ENCODE results near the gene ANKRD55. TPM values are rescaled to one million over a fixed set of nuclear protein-coding genes. Genes with fewer than 3 reads are reported as not detected.

The ANKRD55 gene
- total RNA-seq, 2 donors from 2014 or later, result not detected

GRCh38 chr5:56056875-56057274 lies 176.3 kb downstream of the ANKRD55 start:
- Histone ChIP-seq H3K4me3 (no peak overlapping the region), H3K4me1 (ENCODE audit: control insufficient read depth in 1 of 2, low read depth in 2 of 2) (peaks cover 0 to 11% of the 10 kb centered on the region in 2 donors), H3K36me3 (no peaks in the 10 kb centered on the region), H3K9me3 (no peaks in the 10 kb centered on the region), H3K27ac (no peak overlapping the region), H3K27me3 (replicated peaks; ENCODE audit: insufficient read depth) (no peaks in the 10 kb centered on the region)
- DNase-seq (ENCODE audit: low spot score) (no peak), ATAC-seq (ENCODE audit: insufficient number of reproducible peaks, low FRiP score, low read depth) (no peak)
- no peak for TF ChIP-seq CTCF (IDR thresholded peaks at IDR 0.05)

GRCh38 chr5:56055859-56056258 lies 177.3 kb downstream of the ANKRD55 start:
- Histone ChIP-seq H3K9me3 (no peaks in the 10 kb centered on the region), H3K27me3 (replicated peaks; ENCODE audit: insufficient read depth) (no peaks in the 10 kb centered on the region), H3K27ac (no peak overlapping the region), H3K4me3 (no peak overlapping the region), H3K4me1 (ENCODE audit: control insufficient read depth in 1 of 2, low read depth in 2 of 2) (peaks cover 1 to 15% of the 10 kb centered on the region in 2 donors), H3K36me3 (no peaks in the 10 kb centered on the region)
- ATAC-seq (ENCODE audit: insufficient number of reproducible peaks, low FRiP score, low read depth) (no peak), DNase-seq (ENCODE audit: low spot score) (no peak)
- no peak for TF ChIP-seq CTCF (IDR thresholded peaks at IDR 0.05)

GRCh38 chr5:56055287-56055686 lies 177.8 kb downstream of the ANKRD55 start:
- Histone ChIP-seq H3K27me3 (replicated peaks; ENCODE audit: insufficient read depth) (no peaks in the 10 kb centered on the region), H3K27ac (no peak overlapping the region), H3K9me3 (no peaks in the 10 kb centered on the region), H3K36me3 (no peaks in the 10 kb centered on the region), H3K4me3 (no peak overlapping the region), H3K4me1 (ENCODE audit: control insufficient read depth in 1 of 2, low read depth in 2 of 2) (peaks cover 7 to 20% of the 10 kb centered on the region in 2 donors)
- ATAC-seq (ENCODE audit: insufficient number of reproducible peaks, low FRiP score, low read depth) (no peak), DNase-seq (ENCODE audit: low spot score) (no peak)
- no peak for TF ChIP-seq CTCF (IDR thresholded peaks at IDR 0.05)

- no peak for TF ChIP-seq CTCF (IDR thresholded peaks at IDR 0.05)
- Histone ChIP-seq H3K4me3 (no peak overlapping the region), H3K27ac (no peak overlapping the region), H3K4me1 (ENCODE audit: control insufficient read depth in 1 of 2, low read depth in 2 of 2) (peaks cover 8 to 23% of the 10 kb centered on the region in 2 donors), H3K9me3 (no peaks in the 10 kb centered on the region), H3K27me3 (replicated peaks; ENCODE audit: insufficient read depth) (no peaks in the 10 kb centered on the region), H3K36me3 (no peaks in the 10 kb centered on the region)
- DNase-seq (ENCODE audit: low spot score) (no peak), ATAC-seq (ENCODE audit: insufficient number of reproducible peaks, low FRiP score, low read depth) (no peak)
Measured at GRCh38 chr5:56054666-56055065, 178.5 kb downstream of the ANKRD55 start.

- peaks cover 8 to 19% of the 10 kb centered on the region in 2 donors for H3K4me1 ChIP-seq (ENCODE audit: control insufficient read depth in 1 of 2, low read depth in 2 of 2)
- H3K27ac ChIP-seq, result no peak overlapping the region
- H3K4me3 ChIP-seq, result no peak overlapping the region
- DNase-seq (ENCODE audit: low spot score), result no peak
- ATAC-seq (ENCODE audit: insufficient number of reproducible peaks, low FRiP score, low read depth), result no peak
- no peaks in the 10 kb centered on the region for H3K27me3 ChIP-seq (replicated peaks; ENCODE audit: insufficient read depth)
- no peaks in the 10 kb centered on the region for H3K36me3 ChIP-seq
- no peak for TF ChIP-seq CTCF (IDR thresholded peaks at IDR 0.05)
- no peaks in the 10 kb centered on the region for H3K9me3 ChIP-seq
Measured at GRCh38 chr5:56053363-56053762, 179.8 kb downstream of the ANKRD55 start.

Data from thoracic aorta (tissue), 2 donors.